ENCODE data around the gene C5orf15. TPM values are rescaled to one million over a fixed set of nuclear protein-coding genes. Genes with fewer than 3 reads are reported as not detected.

The C5orf15 gene
- total and polyA plus RNA-seq, 4 donors, result 54.6 to 119 (median 81.4) TPM

DNA sequence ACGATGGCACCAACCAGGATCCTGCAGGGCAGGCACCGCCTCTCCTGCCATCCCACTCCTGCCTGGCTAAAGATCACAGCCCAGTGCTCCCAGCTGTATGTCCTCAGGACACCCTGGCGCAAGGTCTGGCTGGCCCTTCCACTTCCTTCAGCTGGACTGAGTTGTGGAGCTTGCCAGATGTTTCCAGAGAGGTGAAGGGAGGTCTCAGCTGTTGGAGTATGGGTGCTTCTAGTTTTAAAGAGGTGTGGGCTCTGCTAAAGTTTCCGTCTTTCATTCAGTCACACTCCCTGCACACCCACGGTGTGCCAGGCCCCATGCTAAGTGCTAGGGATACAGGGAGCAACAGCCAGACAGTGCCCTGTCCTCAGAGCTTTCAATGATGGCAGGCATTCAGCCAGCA, 34.1 kb downstream of the C5orf15 start:
- Histone ChIP-seq H3K36me3 (ENCODE audit: control insufficient read depth, insufficient read depth, low read length) (no peaks in the 10 kb centered on the region), H3K9me3 (ENCODE audit: control insufficient read depth, insufficient read depth, low read length) (no peaks in the 10 kb centered on the region), H3K4me3 (ENCODE audit: low read depth, low read length) (no peak overlapping the region), H3K27me3 (ENCODE audit: control insufficient read depth, insufficient read depth, low read length) (no peaks in the 10 kb centered on the region), H3K4me1 (ENCODE audit: control insufficient read depth, insufficient read depth, low read length) (peaks cover 23% of the 10 kb centered on the region), H3K27ac (ENCODE audit: low read depth, low read length) (no peak overlapping the region)
- WGBS (ENCODE audit: insufficient coverage), result 93% methylated on average over 4 of the region's 5 CpGs
- no peak for DNase-seq (ENCODE audit: low read depth in 4 of 6, low spot score in 6 of 6)

- H3K4me1 ChIP-seq (ENCODE audit: control insufficient read depth, insufficient read depth, low read length), result peaks cover 23% of the 10 kb centered on the region
- 88% methylated on average over 12 of the region's 12 CpGs for WGBS (ENCODE audit: insufficient coverage)
- no peaks in the 10 kb centered on the region for H3K9me3 ChIP-seq (ENCODE audit: control insufficient read depth, insufficient read depth, low read length)
- no peak for DNase-seq (ENCODE audit: low read depth in 4 of 6, low spot score in 6 of 6)
- no peaks in the 10 kb centered on the region for H3K27me3 ChIP-seq (ENCODE audit: control insufficient read depth, insufficient read depth, low read length)
- H3K27ac ChIP-seq (ENCODE audit: low read depth, low read length), result no peak overlapping the region
- no peak overlapping the region for H3K4me3 ChIP-seq (ENCODE audit: low read depth, low read length)
- no peaks in the 10 kb centered on the region for H3K36me3 ChIP-seq (ENCODE audit: control insufficient read depth, insufficient read depth, low read length)
Measured at GRCh38 chr5:133933670-133934295, 34.6 kb downstream of the C5orf15 start.

DNA sequence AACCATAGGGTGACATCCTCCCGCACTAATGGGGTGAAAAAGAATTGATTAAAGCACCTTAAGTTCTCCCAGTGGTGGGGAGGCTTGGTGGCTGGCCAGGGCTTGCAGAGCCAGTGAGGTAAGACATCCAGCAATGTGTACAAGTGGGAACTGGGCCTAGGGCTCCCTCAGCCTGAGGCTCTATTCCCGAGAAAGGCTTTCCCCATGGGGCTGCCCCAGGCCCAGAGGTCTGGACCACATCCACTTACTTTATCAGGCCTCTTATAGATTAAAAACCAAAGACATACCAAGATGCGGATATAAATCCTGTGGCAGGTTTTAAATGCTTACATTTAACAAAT, 35.3 kb downstream of the C5orf15 start:
- Histone ChIP-seq H3K36me3 (ENCODE audit: control insufficient read depth, insufficient read depth, low read length) (no peaks in the 10 kb centered on the region), H3K4me3 (ENCODE audit: low read depth, low read length) (no peak overlapping the region), H3K4me1 (ENCODE audit: control insufficient read depth, insufficient read depth, low read length) (peaks cover 23% of the 10 kb centered on the region), H3K27me3 (ENCODE audit: control insufficient read depth, insufficient read depth, low read length) (no peaks in the 10 kb centered on the region), H3K27ac (ENCODE audit: low read depth, low read length) (no peak overlapping the region), H3K9me3 (ENCODE audit: control insufficient read depth, insufficient read depth, low read length) (no peaks in the 10 kb centered on the region)
- DNase-seq (ENCODE audit: low read depth in 4 of 6, low spot score in 6 of 6), result no peak
- WGBS (ENCODE audit: insufficient coverage), result 40% methylated on average over 1 of the region's 3 CpGs

DNA sequence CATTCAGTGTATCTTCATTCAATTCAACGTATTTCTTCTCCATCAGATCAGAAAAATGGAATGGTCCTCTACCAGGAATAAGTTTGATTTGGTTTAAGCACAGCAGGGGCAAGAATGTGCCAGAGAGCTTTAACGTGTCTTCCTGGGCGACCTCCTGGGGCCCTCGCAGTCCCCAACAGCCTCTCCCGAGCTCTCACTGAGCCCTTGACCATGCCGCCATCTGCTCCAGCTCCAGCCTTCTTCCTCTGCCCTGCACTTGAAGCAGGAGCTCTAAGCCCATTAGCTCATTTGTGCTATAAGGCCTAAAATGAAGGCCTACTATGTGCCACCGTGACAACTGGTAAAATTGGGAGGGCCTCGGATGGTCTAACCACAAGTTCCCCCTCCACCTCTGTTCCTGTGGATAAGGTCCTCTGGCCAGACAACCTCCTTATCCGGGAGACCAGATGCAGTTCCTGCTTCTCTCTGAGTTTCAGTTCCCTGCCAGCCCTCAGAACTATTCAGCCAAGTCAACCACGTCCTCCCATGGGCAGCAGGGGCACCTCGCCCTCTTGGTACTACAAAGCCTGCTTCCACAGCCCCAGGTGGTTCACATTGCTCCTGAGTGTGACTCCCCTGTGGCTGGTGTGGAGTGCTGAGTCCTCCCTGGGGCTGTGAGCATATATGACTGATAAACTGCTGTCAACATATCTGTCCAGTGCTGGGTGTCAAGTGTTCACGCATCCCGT, 35.8 kb downstream of the C5orf15 start:
- H3K36me3 ChIP-seq (ENCODE audit: control insufficient read depth, insufficient read depth, low read length), result no peaks in the 10 kb centered on the region
- H3K9me3 ChIP-seq (ENCODE audit: control insufficient read depth, insufficient read depth, low read length), result no peaks in the 10 kb centered on the region
- H3K27me3 ChIP-seq (ENCODE audit: control insufficient read depth, insufficient read depth, low read length), result no peaks in the 10 kb centered on the region
- DNase-seq (ENCODE audit: low read depth in 4 of 6, low spot score in 6 of 6), result no peak
- H3K4me1 ChIP-seq (ENCODE audit: control insufficient read depth, insufficient read depth, low read length), result peaks cover 23% of the 10 kb centered on the region
- no peak overlapping the region for H3K4me3 ChIP-seq (ENCODE audit: low read depth, low read length)
- 91% methylated on average over 9 of the region's 13 CpGs for WGBS (ENCODE audit: insufficient coverage)
- no peak overlapping the region for H3K27ac ChIP-seq (ENCODE audit: low read depth, low read length)

GRCh38 chr5:133931546-133931945, 36.9 kb downstream of the C5orf15 start:
- no peak overlapping the region for H3K4me3 ChIP-seq (ENCODE audit: low read depth, low read length)
- H3K9me3 ChIP-seq (ENCODE audit: control insufficient read depth, insufficient read depth, low read length), result no peaks in the 10 kb centered on the region
- H3K4me1 ChIP-seq (ENCODE audit: control insufficient read depth, insufficient read depth, low read length), result peaks cover 31% of the 10 kb centered on the region
- H3K36me3 ChIP-seq (ENCODE audit: control insufficient read depth, insufficient read depth, low read length), result no peaks in the 10 kb centered on the region
- no peak for DNase-seq (ENCODE audit: low read depth in 4 of 6, low spot score in 6 of 6)
- WGBS (ENCODE audit: insufficient coverage), result 93% methylated on average over 5 of the region's 5 CpGs
- H3K27me3 ChIP-seq (ENCODE audit: control insufficient read depth, insufficient read depth, low read length), result no peaks in the 10 kb centered on the region
- no peak overlapping the region for H3K27ac ChIP-seq (ENCODE audit: low read depth, low read length)

GRCh38 chr5:133930813-133931090, 37.7 kb downstream of the C5orf15 start:
- Histone ChIP-seq H3K27me3 (ENCODE audit: control insufficient read depth, insufficient read depth, low read length) (no peaks in the 10 kb centered on the region), H3K27ac (ENCODE audit: low read depth, low read length) (no peak overlapping the region), H3K4me3 (ENCODE audit: low read depth, low read length) (no peak overlapping the region), H3K9me3 (ENCODE audit: control insufficient read depth, insufficient read depth, low read length) (no peaks in the 10 kb centered on the region), H3K4me1 (ENCODE audit: control insufficient read depth, insufficient read depth, low read length) (peaks cover 34% of the 10 kb centered on the region), H3K36me3 (ENCODE audit: control insufficient read depth, insufficient read depth, low read length) (no peaks in the 10 kb centered on the region)
- WGBS (ENCODE audit: insufficient coverage), result no CpG with 5 or more reads among the region's 3 CpGs
- no peak for DNase-seq (ENCODE audit: low read depth in 4 of 6, low spot score in 6 of 6)

GRCh38 chr5:133930061-133930812, 38.2 kb downstream of the C5orf15 start:
- H3K36me3 ChIP-seq (ENCODE audit: control insufficient read depth, insufficient read depth, low read length), result no peaks in the 10 kb centered on the region
- no peak overlapping the region for H3K27ac ChIP-seq (ENCODE audit: low read depth, low read length)
- H3K27me3 ChIP-seq (ENCODE audit: control insufficient read depth, insufficient read depth, low read length), result no peaks in the 10 kb centered on the region
- WGBS (ENCODE audit: insufficient coverage), result 64% methylated on average over 13 of the region's 16 CpGs
- DNase-seq (ENCODE audit: low read depth in 4 of 6, low spot score in 6 of 6), result peak in 1 of 6 donors; percentile 24
- H3K4me1 ChIP-seq (ENCODE audit: control insufficient read depth, insufficient read depth, low read length), result peaks cover 30% of the 10 kb centered on the region
- no peak overlapping the region for H3K4me3 ChIP-seq (ENCODE audit: low read depth, low read length)
- H3K9me3 ChIP-seq (ENCODE audit: control insufficient read depth, insufficient read depth, low read length), result no peaks in the 10 kb centered on the region

- no peaks in the 10 kb centered on the region for H3K36me3 ChIP-seq (ENCODE audit: control insufficient read depth, insufficient read depth, low read length)
- H3K27ac ChIP-seq (ENCODE audit: low read depth, low read length), result no peak overlapping the region
- WGBS (ENCODE audit: insufficient coverage), result 74% methylated on average over 5 of the region's 9 CpGs
Measured at GRCh38 chr5:133928587-133929393, 39.6 kb downstream of the C5orf15 start.

GRCh38 chr5:133927300-133928180, 40.9 kb downstream of the C5orf15 start:
- Histone ChIP-seq H3K36me3 (ENCODE audit: control insufficient read depth, insufficient read depth, low read length) (no peaks in the 10 kb centered on the region), H3K4me3 (ENCODE audit: low read depth, low read length) (no peak overlapping the region), H3K27me3 (ENCODE audit: control insufficient read depth, insufficient read depth, low read length) (no peaks in the 10 kb centered on the region), H3K27ac (ENCODE audit: low read depth, low read length) (no peak overlapping the region), H3K9me3 (ENCODE audit: control insufficient read depth, insufficient read depth, low read length) (no peaks in the 10 kb centered on the region), H3K4me1 (ENCODE audit: control insufficient read depth, insufficient read depth, low read length) (peaks cover 25% of the 10 kb centered on the region)
- peak in 1 of 6 donors; percentile 76 for DNase-seq (ENCODE audit: low read depth in 4 of 6, low spot score in 6 of 6)
- 90% methylated on average over 5 of the region's 13 CpGs for WGBS (ENCODE audit: insufficient coverage)

More at GRCh38 chr5:133928587-133929393, 39.6 kb downstream of the C5orf15 start:
- no peaks in the 10 kb centered on the region for H3K27me3 ChIP-seq (ENCODE audit: control insufficient read depth, insufficient read depth, low read length)
- no peak overlapping the region for H3K4me3 ChIP-seq (ENCODE audit: low read depth, low read length)
- peaks cover 35% of the 10 kb centered on the region for H3K4me1 ChIP-seq (ENCODE audit: control insufficient read depth, insufficient read depth, low read length)
- no peak for DNase-seq (ENCODE audit: low read depth in 4 of 6, low spot score in 6 of 6)
- H3K9me3 ChIP-seq (ENCODE audit: control insufficient read depth, insufficient read depth, low read length), result no peaks in the 10 kb centered on the region
